Measurements from ENCODE around the gene ITGA11.

DNA sequence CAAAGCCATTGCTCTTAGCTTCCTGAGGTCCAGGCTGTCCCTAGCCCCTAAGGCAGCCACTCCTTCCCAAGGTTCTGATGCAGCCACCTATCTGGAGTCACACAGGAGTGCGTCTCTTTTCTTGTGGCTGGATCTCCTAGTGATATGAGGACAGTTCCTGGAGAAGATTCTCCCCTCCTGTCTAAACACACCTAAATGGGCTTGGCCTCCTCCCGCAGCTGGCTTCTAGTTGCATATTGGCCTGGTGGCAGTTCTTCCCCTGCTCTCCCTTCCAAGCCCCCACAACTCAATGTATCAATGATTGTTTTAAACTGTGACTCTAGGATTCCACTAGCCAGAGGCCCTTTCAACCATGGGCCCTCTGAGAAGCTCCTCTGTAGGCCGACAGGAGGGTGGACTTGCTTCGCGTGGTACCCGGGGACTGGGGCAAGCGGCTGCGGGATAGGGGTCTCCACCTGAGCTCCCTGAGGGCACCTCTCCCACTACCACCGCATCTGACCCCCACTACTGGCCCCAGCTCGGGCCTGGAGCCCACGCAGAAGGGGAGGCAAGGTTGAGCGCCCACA, 1.4 kb downstream of the ITGA11 start:
- TF ChIP-seq, protein P1, sequence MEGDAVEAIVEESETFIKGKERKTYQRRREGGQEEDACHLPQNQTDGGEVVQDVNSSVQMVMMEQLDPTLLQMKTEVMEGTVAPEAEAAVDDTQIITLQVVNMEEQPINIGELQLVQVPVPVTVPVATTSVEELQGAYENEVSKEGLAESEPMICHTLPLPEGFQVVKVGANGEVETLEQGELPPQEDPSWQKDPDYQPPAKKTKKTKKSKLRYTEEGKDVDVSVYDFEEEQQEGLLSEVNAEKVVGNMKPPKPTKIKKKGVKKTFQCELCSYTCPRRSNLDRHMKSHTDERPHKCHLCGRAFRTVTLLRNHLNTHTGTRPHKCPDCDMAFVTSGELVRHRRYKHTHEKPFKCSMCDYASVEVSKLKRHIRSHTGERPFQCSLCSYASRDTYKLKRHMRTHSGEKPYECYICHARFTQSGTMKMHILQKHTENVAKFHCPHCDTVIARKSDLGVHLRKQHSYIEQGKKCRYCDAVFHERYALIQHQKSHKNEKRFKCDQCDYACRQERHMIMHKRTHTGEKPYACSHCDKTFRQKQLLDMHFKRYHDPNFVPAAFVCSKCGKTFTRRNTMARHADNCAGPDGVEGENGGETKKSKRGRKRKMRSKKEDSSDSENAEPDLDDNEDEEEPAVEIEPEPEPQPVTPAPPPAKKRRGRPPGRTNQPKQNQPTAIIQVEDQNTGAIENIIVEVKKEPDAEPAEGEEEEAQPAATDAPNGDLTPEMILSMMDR (IDR thresholded peaks at IDR 0.05; ENCODE audit: insufficient read depth, low read length), result no peak
- TF ChIP-seq POLR2AphosphoS5 (IDR thresholded peaks at IDR 0.05; ENCODE audit: low read depth) (no peak), GABPA (IDR thresholded peaks at IDR 0.05; ENCODE audit: low read depth) (no peak), SPI1 (IDR thresholded peaks at IDR 0.05; ENCODE audit: borderline replicate concordance, low read depth) (no peak)
- TF ChIP-seq, protein P2, sequence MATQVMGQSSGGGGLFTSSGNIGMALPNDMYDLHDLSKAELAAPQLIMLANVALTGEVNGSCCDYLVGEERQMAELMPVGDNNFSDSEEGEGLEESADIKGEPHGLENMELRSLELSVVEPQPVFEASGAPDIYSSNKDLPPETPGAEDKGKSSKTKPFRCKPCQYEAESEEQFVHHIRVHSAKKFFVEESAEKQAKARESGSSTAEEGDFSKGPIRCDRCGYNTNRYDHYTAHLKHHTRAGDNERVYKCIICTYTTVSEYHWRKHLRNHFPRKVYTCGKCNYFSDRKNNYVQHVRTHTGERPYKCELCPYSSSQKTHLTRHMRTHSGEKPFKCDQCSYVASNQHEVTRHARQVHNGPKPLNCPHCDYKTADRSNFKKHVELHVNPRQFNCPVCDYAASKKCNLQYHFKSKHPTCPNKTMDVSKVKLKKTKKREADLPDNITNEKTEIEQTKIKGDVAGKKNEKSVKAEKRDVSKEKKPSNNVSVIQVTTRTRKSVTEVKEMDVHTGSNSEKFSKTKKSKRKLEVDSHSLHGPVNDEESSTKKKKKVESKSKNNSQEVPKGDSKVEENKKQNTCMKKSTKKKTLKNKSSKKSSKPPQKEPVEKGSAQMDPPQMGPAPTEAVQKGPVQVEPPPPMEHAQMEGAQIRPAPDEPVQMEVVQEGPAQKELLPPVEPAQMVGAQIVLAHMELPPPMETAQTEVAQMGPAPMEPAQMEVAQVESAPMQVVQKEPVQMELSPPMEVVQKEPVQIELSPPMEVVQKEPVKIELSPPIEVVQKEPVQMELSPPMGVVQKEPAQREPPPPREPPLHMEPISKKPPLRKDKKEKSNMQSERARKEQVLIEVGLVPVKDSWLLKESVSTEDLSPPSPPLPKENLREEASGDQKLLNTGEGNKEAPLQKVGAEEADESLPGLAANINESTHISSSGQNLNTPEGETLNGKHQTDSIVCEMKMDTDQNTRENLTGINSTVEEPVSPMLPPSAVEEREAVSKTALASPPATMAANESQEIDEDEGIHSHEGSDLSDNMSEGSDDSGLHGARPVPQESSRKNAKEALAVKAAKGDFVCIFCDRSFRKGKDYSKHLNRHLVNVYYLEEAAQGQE (IDR thresholded peaks at IDR 0.05; ENCODE audit: insufficient replicate concordance, low read depth), result no peak

All from HL-60 (cell line).